Measurements from ENCODE around the gene TLL2.

DNA sequence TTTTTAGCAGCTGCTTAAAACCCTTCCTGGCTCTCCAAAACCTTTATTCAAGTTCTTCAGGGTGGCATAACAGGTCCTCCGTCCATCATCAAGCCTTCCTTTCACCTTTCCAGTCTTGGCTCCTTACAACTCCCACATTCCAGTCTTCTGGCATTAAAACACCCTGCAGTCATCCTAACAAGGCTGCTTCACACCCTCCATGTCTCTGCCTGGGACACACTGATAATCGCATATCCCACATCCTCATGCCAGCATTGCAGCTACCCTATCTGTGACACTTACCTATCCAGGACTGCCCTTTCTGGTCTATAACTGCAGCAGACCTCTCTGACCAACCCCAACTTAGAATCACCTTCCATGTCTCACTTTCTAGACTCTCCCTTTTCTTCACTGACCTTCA, 2.6 kb upstream of the TLL2 start:
- TF ChIP-seq, protein P1, sequence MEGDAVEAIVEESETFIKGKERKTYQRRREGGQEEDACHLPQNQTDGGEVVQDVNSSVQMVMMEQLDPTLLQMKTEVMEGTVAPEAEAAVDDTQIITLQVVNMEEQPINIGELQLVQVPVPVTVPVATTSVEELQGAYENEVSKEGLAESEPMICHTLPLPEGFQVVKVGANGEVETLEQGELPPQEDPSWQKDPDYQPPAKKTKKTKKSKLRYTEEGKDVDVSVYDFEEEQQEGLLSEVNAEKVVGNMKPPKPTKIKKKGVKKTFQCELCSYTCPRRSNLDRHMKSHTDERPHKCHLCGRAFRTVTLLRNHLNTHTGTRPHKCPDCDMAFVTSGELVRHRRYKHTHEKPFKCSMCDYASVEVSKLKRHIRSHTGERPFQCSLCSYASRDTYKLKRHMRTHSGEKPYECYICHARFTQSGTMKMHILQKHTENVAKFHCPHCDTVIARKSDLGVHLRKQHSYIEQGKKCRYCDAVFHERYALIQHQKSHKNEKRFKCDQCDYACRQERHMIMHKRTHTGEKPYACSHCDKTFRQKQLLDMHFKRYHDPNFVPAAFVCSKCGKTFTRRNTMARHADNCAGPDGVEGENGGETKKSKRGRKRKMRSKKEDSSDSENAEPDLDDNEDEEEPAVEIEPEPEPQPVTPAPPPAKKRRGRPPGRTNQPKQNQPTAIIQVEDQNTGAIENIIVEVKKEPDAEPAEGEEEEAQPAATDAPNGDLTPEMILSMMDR (IDR thresholded peaks at IDR 0.05): no peak
- no peak for TF ChIP-seq POLR2A (IDR thresholded peaks at IDR 0.05)
